Neural progenitor cell (in vitro differentiated cells): Measurements from ENCODE around the gene RCC2. TPM values are rescaled to one million over a fixed set of nuclear protein-coding genes. Genes with fewer than 3 reads are reported as not detected.
"Not testable (repeated sequence)": the region's sequence is repeated elsewhere in the genome, so short reads cannot be mapped to it uniquely, and the experiment has no call there.

ENCODE experiments used
- DNase-seq: peaks from one replicate; pipeline ENCODE4 v3.0.0-alpha.2; 2016; ENCODE audit warnings: low spot score
- H2AFZ ChIP-seq: fragments of 200-600 bp; sonication (generic); replicated peaks from 2 replicates; pipeline ENCODE4 v1.6.1; 2016; ENCODE audit warnings: antibody characterized with exemption
- H3F3A ChIP-seq: fragments of 200-600 bp; sonication (generic); 2 replicates; pipeline ENCODE4 v1.6.1; 2016; ENCODE audit warnings: antibody characterized with exemption, low read depth
- H3K27ac ChIP-seq: fragments of 200-600 bp; sonication (generic); 2 replicates; pipeline ENCODE4 v1.5.1; 2016; ENCODE audit warnings: mild to moderate bottlenecking
- H3K27me3 ChIP-seq: fragments of 200-600 bp; sonication (generic); 2 replicates; pipeline ENCODE4 v1.6.1; 2016; ENCODE audit warnings: mild to moderate bottlenecking, moderate library complexity
- H3K36me3 ChIP-seq: fragments of 200-600 bp; sonication (generic); 2 replicates; pipeline ENCODE4 v1.5.1; 2016
- H3K4me1 ChIP-seq: fragments of 200-600 bp; sonication (generic); 2 replicates; pipeline ENCODE4 v1.6.1; 2016; ENCODE audit warnings: mixed run types
- H3K4me2 ChIP-seq: fragments of 200-600 bp; sonication (generic); 2 replicates; pipeline ENCODE4 v1.6.1; 2016
- H3K4me3 ChIP-seq: fragments of 200-600 bp; sonication (generic); 2 replicates; pipeline ENCODE4 v1.5.1; 2016
- H3K79me2 ChIP-seq: fragments of 200-600 bp; sonication (generic); 2 replicates; pipeline ENCODE4 v1.6.1; 2016; ENCODE audit warnings: low read depth
- H3K9ac ChIP-seq: fragments of 200-600 bp; sonication (generic); 2 replicates; pipeline ENCODE4 v1.6.1; 2016
- H3K9me3 ChIP-seq: fragments of 200-600 bp; sonication (generic); 2 replicates; pipeline ENCODE4 v1.5.1; 2016; ENCODE audit warnings: low read depth
- H4K20me1 ChIP-seq: fragments of 200-600 bp; sonication (generic); 2 replicates; pipeline ENCODE4 v1.6.1; 2016; ENCODE audit warnings: low read depth
- H3K27ac Mint-ChIP-seq: 3 replicates; pipeline ENCODE4 v1.8.0; 2021; ENCODE audit warnings: mixed read lengths
- H3K27me3 Mint-ChIP-seq: 2 replicates; pipeline ENCODE4 v1.8.0; 2022; ENCODE audit warnings: low read depth, mild to moderate bottlenecking, inconsistent platforms, moderate library complexity, mixed read lengths; ENCODE audit not compliant: insufficient read depth
- H3K36me3 Mint-ChIP-seq: 3 replicates; pipeline ENCODE4 v1.8.0; 2021; ENCODE audit warnings: mixed read lengths
- H3K4me1 Mint-ChIP-seq: 3 replicates; pipeline ENCODE4 v1.8.0; 2021; ENCODE audit warnings: mixed read lengths
- H3K4me3 Mint-ChIP-seq: 3 replicates; pipeline ENCODE4 v1.8.0; 2021; ENCODE audit warnings: mild to moderate bottlenecking, moderate library complexity, mixed read lengths
- H3K9me3 Mint-ChIP-seq: 3 replicates; pipeline ENCODE4 v1.8.0; 2020; ENCODE audit warnings: mixed read lengths
- CTCF ChIP-seq: fragments of 200-600 bp; sonication (generic); IDR thresholded peaks from 2 replicates; pipeline ENCODE4 v1.5.1; 2017; ENCODE audit warnings: antibody characterized with exemption, mild to moderate bottlenecking
- EZH2 ChIP-seq: fragments of 200-600 bp; sonication (generic); IDR thresholded peaks from 2 replicates; pipeline ENCODE4 v1.6.1; 2017; ENCODE audit warnings: antibody characterized with exemption, mild to moderate bottlenecking, moderate library complexity
- EZH2phosphoT487 ChIP-seq: fragments of 200-600 bp; sonication (generic); IDR thresholded peaks from 2 replicates; pipeline ENCODE4 v1.6.1; 2017; ENCODE audit warnings: antibody characterized with exemption
- total RNA-seq: library from RNA; depleted of rRNA; stranded (reverse); fragments of >200 nt; gene quantifications from 2 replicates; pipeline ENCODE4 v1.2.3, GENCODE V29; 2015; ENCODE audit warnings: low replicate concordance

Gene RCC2
- total RNA-seq, 1 donor from 2014 or later: 126 TPM

GRCh38 chr1:17460219-17460618 is 20.7 kb upstream of the RCC2 start:
- H3F3A ChIP-seq: no peaks in the 10 kb centered on the region
- no peaks in the 10 kb centered on the region for H3K9me3 ChIP-seq
- Mint-ChIP-seq H3K9me3 (no peaks in the 10 kb centered on the region), H3K4me1 (no peaks in the 10 kb centered on the region), H3K27ac (no peak overlapping the region), H3K4me3 (no peak overlapping the region), H3K36me3 (no peaks in the 10 kb centered on the region), H3K27me3 (peaks cover 3% of the 10 kb centered on the region)
- no peak overlapping the region for H3K4me2 ChIP-seq
- TF ChIP-seq CTCF (no peak), EZH2 (no peak), EZH2phosphoT487 (no peak)
- no peak overlapping the region for H3K9ac ChIP-seq
- no peak overlapping the region for H3K27ac ChIP-seq
- no peaks in the 10 kb centered on the region for H3K79me2 ChIP-seq
- H3K4me1 ChIP-seq: no peaks in the 10 kb centered on the region
- no peaks in the 10 kb centered on the region for H3K27me3 ChIP-seq
- H4K20me1 ChIP-seq: no peaks in the 10 kb centered on the region
- no peak for DNase-seq
- no peak overlapping the region for H2AFZ ChIP-seq
- no peaks in the 10 kb centered on the region for H3K36me3 ChIP-seq
- H3K4me3 ChIP-seq: no peak overlapping the region

GRCh38 chr1:17458794-17459193 is 19.3 kb upstream of the RCC2 start:
- Mint-ChIP-seq H3K4me3 (no peak overlapping the region), H3K4me1 (no peaks in the 10 kb centered on the region), H3K36me3 (no peaks in the 10 kb centered on the region), H3K27me3 (peaks cover 3% of the 10 kb centered on the region), H3K9me3 (no peaks in the 10 kb centered on the region), H3K27ac (no peak overlapping the region)
- H3K27me3 ChIP-seq: no peaks in the 10 kb centered on the region
- H4K20me1 ChIP-seq: no peaks in the 10 kb centered on the region
- no peaks in the 10 kb centered on the region for H3K36me3 ChIP-seq
- H3K4me1 ChIP-seq: no peaks in the 10 kb centered on the region
- H3K9ac ChIP-seq: no peak overlapping the region
- H3F3A ChIP-seq: no peaks in the 10 kb centered on the region
- H3K4me2 ChIP-seq: no peak overlapping the region
- no peaks in the 10 kb centered on the region for H3K79me2 ChIP-seq
- H3K27ac ChIP-seq: no peak overlapping the region
- DNase-seq: no peak
- H2AFZ ChIP-seq: no peak overlapping the region
- H3K9me3 ChIP-seq: no peaks in the 10 kb centered on the region
- TF ChIP-seq CTCF: no peak
- TF ChIP-seq EZH2: no peak
- TF ChIP-seq EZH2phosphoT487: no peak
- H3K4me3 ChIP-seq: no peak overlapping the region

GRCh38 chr1:17452686-17453085 is 13.2 kb upstream of the RCC2 start:
- no peak for TF ChIP-seq EZH2
- no peak for TF ChIP-seq CTCF
- no peak for TF ChIP-seq EZH2phosphoT487
- Histone ChIP-seq H3K79me2 (no peaks in the 10 kb centered on the region), H2AFZ (no peak overlapping the region), H3K4me2 (no peak overlapping the region), H3K4me1 (no peaks in the 10 kb centered on the region), H3K4me3 (no peak overlapping the region), H4K20me1 (no peaks in the 10 kb centered on the region), H3K27ac (no peak overlapping the region), H3K9ac (no peak overlapping the region), H3K36me3 (no peaks in the 10 kb centered on the region), H3K27me3 (no peaks in the 10 kb centered on the region), H3K9me3 (no peaks in the 10 kb centered on the region), H3F3A (no peaks in the 10 kb centered on the region)
- Mint-ChIP-seq H3K36me3 (no peaks in the 10 kb centered on the region), H3K4me3 (no peak overlapping the region), H3K27me3 (peaks cover 11% of the 10 kb centered on the region), H3K27ac (no peak overlapping the region), H3K9me3 (no peaks in the 10 kb centered on the region), H3K4me1 (no peaks in the 10 kb centered on the region)
- DNase-seq: no peak

GRCh38 chr1:17452203-17452602 is 12.7 kb upstream of the RCC2 start:
- peaks cover 11% of the 10 kb centered on the region for H3K27me3 Mint-ChIP-seq
- H3K27ac ChIP-seq, DNase-seq, H3K9me3 Mint-ChIP-seq, H3K27me3 ChIP-seq, H3K36me3 ChIP-seq, H3K4me2 ChIP-seq, H4K20me1 ChIP-seq, H3K4me1 Mint-ChIP-seq, H3K4me3 ChIP-seq, H3K9me3 ChIP-seq, H3K79me2 ChIP-seq, H3K4me3 Mint-ChIP-seq, H3K9ac ChIP-seq, H3K27ac Mint-ChIP-seq, H3F3A ChIP-seq, H3K4me1 ChIP-seq, H2AFZ ChIP-seq, H3K36me3 Mint-ChIP-seq: not testable (repeated sequence)
